ENCODE results near the gene SLC31A2. TPM values are rescaled to one million over a fixed set of nuclear protein-coding genes. Genes with fewer than 3 reads are reported as not detected.

Gene SLC31A2
- total RNA-seq, 2 experiments from 2014 or later = 1.2 to 1.7 TPM

- intact Hi-C loops (cut with micrococcal nuclease) = no loop called here
- Mint-ChIP-seq H3K36me3 (ENCODE audit: low read depth) (peaks cover 30% of the 10 kb centered on the region), H3K27ac (no peak overlapping the region), H3K4me1 (ENCODE audit: low read depth) (no peaks in the 10 kb centered on the region), H3K9me3 (no peaks in the 10 kb centered on the region), H3K27me3 (ENCODE audit: low read depth) (no peaks in the 10 kb centered on the region), H3K4me3 (no peak overlapping the region)
- DNase-seq = no peak
- CTCF ChIA-PET = no interaction called here
Measured at GRCh38 chr9:113205861-113206260, 55.1 kb downstream of the SLC31A2 start.

GRCh38 chr9:113210815-113211214, 60.0 kb downstream of the SLC31A2 start:
- DNase-seq = no peak
- Mint-ChIP-seq H3K9me3 (no peaks in the 10 kb centered on the region), H3K4me3 (no peak overlapping the region), H3K27ac (no peak overlapping the region), H3K27me3 (ENCODE audit: low read depth) (no peaks in the 10 kb centered on the region), H3K36me3 (ENCODE audit: low read depth) (peaks cover 24% of the 10 kb centered on the region), H3K4me1 (ENCODE audit: low read depth) (peaks cover 8% of the 10 kb centered on the region)
- CTCF ChIA-PET = no interaction called here
- intact Hi-C loops (cut with micrococcal nuclease) = no loop called here

Other genes starting within 250 kb of the SLC31A2 start
- gene ZNF883, start 138.8 kb upstream of the SLC31A2 start, total RNA-seq = under 1 TPM; 0.44 to 0.60 TPM
- gene ZFP37, start 94.3 kb upstream of the SLC31A2 start, total RNA-seq = 1 to 10 TPM; 1.5 to 1.6 TPM
- gene FKBP15, start 70.3 kb downstream of the SLC31A2 start, total RNA-seq = 10 to 100 TPM; 14.7 to 15.8 TPM
- gene SLC31A1, start 70.5 kb downstream of the SLC31A2 start, total RNA-seq = 1 to 10 TPM; 8.1 to 8.2 TPM
- 10 to 100 TPM; 36.3 to 38.1 TPM for gene CDC26, start 124.6 kb downstream of the SLC31A2 start, total RNA-seq
- 10 to 100 TPM; 39.9 to 44.3 TPM for gene PRPF4, start 124.7 kb downstream of the SLC31A2 start, total RNA-seq
- not detected for gene RNF183, start 152.4 kb downstream of the SLC31A2 start, total RNA-seq
- under 1 TPM; 0.81 to 0.88 TPM for gene WDR31, start 189.3 kb downstream of the SLC31A2 start, total RNA-seq
- 1 to 10 TPM; 7.7 to 8.3 TPM for gene BSPRY, start 198.5 kb downstream of the SLC31A2 start, total RNA-seq
- gene HDHD3, start 226.0 kb downstream of the SLC31A2 start, total RNA-seq = 1 to 10 TPM; 8.9 to 9.5 TPM

Measured in activated naive CD4-positive, alpha-beta T cell treated with anti-CD3 and anti-CD28 coated beads for 36 hours (primary cell).